H9 (cell line): ENCODE results near the gene LFNG. TPM values are rescaled to one million over a fixed set of nuclear protein-coding genes. Genes with fewer than 3 reads are reported as not detected.

Source experiments
- DNase-seq: peaks from one replicate; pipeline ENCODE4 v3.0.0-alpha.2; 2017
- H2AFZ ChIP-seq: one replicate; pipeline ENCODE4 v1.6.1; 2013; ENCODE audit warnings: mild to moderate bottlenecking, low read length, control low read depth, moderate library complexity
- H2AK5ac ChIP-seq: 2 replicates; pipeline ENCODE4 v1.6.1; 2013; ENCODE audit warnings: low read length, control low read depth, mixed read lengths; ENCODE audit not compliant: insufficient read length
- H2BK120ac ChIP-seq: one replicate; pipeline ENCODE4 v1.6.1; 2013; ENCODE audit warnings: low read depth, mild to moderate bottlenecking, low read length, control low read depth, inconsistent platforms; ENCODE audit not compliant: poor library complexity, severe bottlenecking
- H2BK12ac ChIP-seq: 2 replicates; pipeline ENCODE4 v1.6.1; 2013; ENCODE audit warnings: low read length, control low read depth, mixed read lengths, low read depth; ENCODE audit not compliant: insufficient read length
- H2BK15ac ChIP-seq: 2 replicates; pipeline ENCODE4 v1.6.1; 2013; ENCODE audit warnings: low read depth, low read length, control low read depth
- H2BK20ac ChIP-seq: one replicate; pipeline ENCODE4 v1.6.1; 2013; ENCODE audit warnings: low read depth, mild to moderate bottlenecking, low read length, control low read depth, inconsistent platforms; ENCODE audit not compliant: poor library complexity, severe bottlenecking
- H2BK5ac ChIP-seq: 2 replicates; pipeline ENCODE4 v1.6.1; 2013; ENCODE audit warnings: low read length, control low read depth, mixed read lengths; ENCODE audit not compliant: insufficient read length
- H3K14ac ChIP-seq: 2 replicates; pipeline ENCODE4 v1.6.1; 2013; ENCODE audit warnings: low read length, control low read depth; ENCODE audit not compliant: insufficient read depth
- H3K18ac ChIP-seq: 2 replicates; pipeline ENCODE4 v1.6.1; 2013; ENCODE audit warnings: low read depth, mild to moderate bottlenecking, mixed read lengths, low read length, control low read depth; ENCODE audit not compliant: insufficient read length
- H3K23ac ChIP-seq: 2 replicates; pipeline ENCODE4 v1.6.1; 2013; ENCODE audit warnings: low read length, control low read depth, mixed read lengths, low read depth; ENCODE audit not compliant: insufficient read length
- H3K23me2 ChIP-seq: 2 replicates; pipeline ENCODE4 v1.6.1; 2013; ENCODE audit warnings: low read depth, mild to moderate bottlenecking, mixed read lengths, low read length, control low read depth; ENCODE audit not compliant: insufficient read length, poor library complexity, severe bottlenecking
- H3K27ac ChIP-seq: 2 replicates; pipeline ENCODE4 v1.5.1; 2013; ENCODE audit warnings: low read length, control low read depth, mixed read lengths, low read depth; ENCODE audit not compliant: insufficient read length
- H3K27me3 ChIP-seq: 2 replicates; pipeline ENCODE4 v1.6.1; 2013; ENCODE audit warnings: low read length, control low read depth, inconsistent platforms; ENCODE audit not compliant: insufficient read depth
- H3K4ac ChIP-seq: 2 replicates; pipeline ENCODE4 v1.6.1; 2013; ENCODE audit warnings: low read depth, mild to moderate bottlenecking, control low read depth, inconsistent platforms, low read length, moderate library complexity
- H3K4me1 ChIP-seq: 2 replicates; pipeline ENCODE4 v1.6.1; 2013; ENCODE audit warnings: low read length, control low read depth, inconsistent platforms; ENCODE audit not compliant: insufficient read depth
- H3K4me2 ChIP-seq: 2 replicates; pipeline ENCODE4 v1.6.1; 2013; ENCODE audit warnings: low read length, control low read depth, mixed read lengths; ENCODE audit not compliant: insufficient read length, insufficient read depth
- H3K56ac ChIP-seq: 2 replicates; pipeline ENCODE4 v1.6.1; 2013; ENCODE audit warnings: low read depth, mild to moderate bottlenecking, mixed read lengths, low read length, control low read depth; ENCODE audit not compliant: insufficient read length
- H3K79me1 ChIP-seq: 2 replicates; pipeline ENCODE4 v1.6.1; 2013; ENCODE audit warnings: low read depth, mild to moderate bottlenecking, moderate library complexity, low read length, control low read depth, inconsistent platforms; ENCODE audit not compliant: insufficient read depth, poor library complexity, severe bottlenecking
- H3K79me2 ChIP-seq: 2 replicates; pipeline ENCODE4 v1.6.1; 2013; ENCODE audit warnings: low read length, control low read depth, inconsistent platforms; ENCODE audit not compliant: insufficient read depth
- H3K9ac ChIP-seq: 2 replicates; pipeline ENCODE4 v1.6.1; 2013; ENCODE audit warnings: low read length, control low read depth, mixed read lengths; ENCODE audit not compliant: insufficient read length; ENCODE audit errors: extremely low read depth
- H3K9me3 ChIP-seq: one replicate; pipeline ENCODE4 v1.6.1; 2013; ENCODE audit warnings: low read depth, low read length, inconsistent platforms; ENCODE audit not compliant: control insufficient read depth
- H3T11ph ChIP-seq: one replicate; pipeline ENCODE4 v1.6.1; 2013; ENCODE audit warnings: mild to moderate bottlenecking, low read length, control low read depth, inconsistent platforms
- H4K20me1 ChIP-seq: one replicate; pipeline ENCODE4 v1.6.1; 2013; ENCODE audit not compliant: control insufficient read depth, insufficient read length, insufficient read depth
- H4K5ac ChIP-seq: 2 replicates; pipeline ENCODE4 v1.6.1; 2013; ENCODE audit warnings: low read depth, mild to moderate bottlenecking, mixed read lengths, low read length, control low read depth; ENCODE audit not compliant: insufficient read length
- H4K8ac ChIP-seq: replicated peaks from 2 replicates; pipeline ENCODE4 v1.6.1; 2013; ENCODE audit warnings: low read length, control low read depth, mixed read lengths, low read depth; ENCODE audit not compliant: insufficient read length
- H4K91ac ChIP-seq: 2 replicates; pipeline ENCODE4 v1.6.1; 2013; ENCODE audit warnings: low read depth, mild to moderate bottlenecking, moderate library complexity, mixed read lengths, low read length, control low read depth; ENCODE audit not compliant: insufficient read length
- H3K27ac Mint-ChIP-seq, 3 experiments: 2 replicates in 2 of 3; 3 replicates in 1 of 3; pipeline ENCODE4 v1.8.0; 2020 to 2021; ENCODE audit warnings: mixed read lengths in 3 of 3, mild to moderate bottlenecking in 1 of 3, moderate library complexity in 1 of 3
- H3K27me3 Mint-ChIP-seq: 2 replicates; pipeline ENCODE4 v1.8.0; 2021; ENCODE audit warnings: low read depth, mild to moderate bottlenecking, moderate library complexity, mixed read lengths
- H3K36me3 Mint-ChIP-seq, 3 experiments: 2 replicates in 2 of 3; 3 replicates in 1 of 3; pipeline ENCODE4 v1.8.0; 2020 to 2021; ENCODE audit warnings: low read depth in 3 of 3, mixed read lengths in 3 of 3; ENCODE audit not compliant: insufficient read depth in 1 of 3
- H3K4me1 Mint-ChIP-seq, 2 experiments: 2 replicates each; pipeline ENCODE4 v1.8.0; 2020; ENCODE audit warnings: mixed read lengths in 2 of 2
- H3K4me3 Mint-ChIP-seq, 2 experiments: 2 replicates in 1 of 2; 3 replicates in 1 of 2; pipeline ENCODE4 v1.8.0; 2020 to 2021; ENCODE audit warnings: mild to moderate bottlenecking in 2 of 2, mixed read lengths in 2 of 2, moderate library complexity in 1 of 2
- H3K9me3 Mint-ChIP-seq, 2 experiments: 2 replicates in 1 of 2; 3 replicates in 1 of 2; pipeline ENCODE4 v1.8.0; 2020; ENCODE audit warnings: mild to moderate bottlenecking in 2 of 2, mixed read lengths in 2 of 2, moderate library complexity in 1 of 2
- WGBS: extraction: QIAGEN DNeasy Blood & Tissue Kit; methylation state at CpG from one replicate; pipeline ENCODE4 v1.1.7; 2013; ENCODE audit warnings: missing lambda C conversion rate, low lambda C conversion rate, mixed read lengths; ENCODE audit not compliant: insufficient read length; ENCODE audit errors: extremely low coverage; 5-methylcytosine and 5-hydroxymethylcytosine counted together
- total RNA-seq: library from RNA; stranded (reverse); gene quantifications from 2 replicates; pipeline ENCODE4 v1.2.1, GENCODE V29; 2021
- TF ChIP-seq, protein P1 (sequence below): fragments of 200-600 bp; sonication (generic); conservative IDR thresholded peaks from 3 replicates; pipeline ENCODE4 v1.8.0; 2021; ENCODE audit warnings: antibody characterized with exemption, mild to moderate bottlenecking

LFNG gene
- total RNA-seq, 1 experiment from 2014 or later: 52.9 TPM

DNA sequence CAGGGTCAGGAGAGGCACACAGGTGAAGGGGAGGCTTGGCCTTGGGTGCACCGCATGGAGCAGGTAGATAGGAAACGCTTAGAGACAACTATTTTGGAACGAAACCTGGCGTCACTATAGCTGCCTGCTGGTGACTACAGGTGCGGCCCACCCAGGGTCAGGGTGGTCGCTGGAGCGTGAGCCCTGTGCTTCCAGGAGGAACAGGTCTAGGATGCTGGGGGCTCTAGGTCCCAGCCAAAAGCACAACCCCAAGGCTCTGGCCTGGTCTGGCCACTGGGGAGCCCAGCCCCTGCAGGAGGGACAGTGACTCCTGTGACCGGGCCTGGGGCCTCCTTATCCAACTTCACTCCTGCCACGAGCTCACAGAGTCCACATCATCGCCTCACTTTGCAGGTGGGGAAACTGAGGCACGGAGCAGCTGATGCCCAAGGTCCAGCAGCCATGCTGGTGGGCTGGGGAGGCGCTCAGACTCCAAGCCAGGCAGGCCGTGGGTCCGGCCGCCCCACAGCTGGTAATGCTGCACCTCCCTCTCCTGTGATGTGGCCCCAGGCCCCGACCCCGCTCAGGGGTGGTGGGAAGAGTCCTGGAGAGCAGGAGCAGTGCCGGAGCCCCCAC, 9.0 kb downstream of the LFNG start:
- H2BK12ac ChIP-seq: no peak overlapping the region
- no peak overlapping the region for H3K4ac ChIP-seq
- no peak overlapping the region for H2BK5ac ChIP-seq
- no peak overlapping the region for H2BK15ac ChIP-seq
- H2AK5ac ChIP-seq: no peak overlapping the region
- no peak overlapping the region for H4K5ac ChIP-seq
- no peaks in the 10 kb centered on the region for H3K23me2 ChIP-seq
- peaks cover 0 to 28% (median 28%) of the 10 kb centered on the region in 3 experiments; a peak in 6 of 7 replicates for H3K36me3 Mint-ChIP-seq
- no peaks in the 10 kb centered on the region for H3K27me3 Mint-ChIP-seq
- no peak overlapping the region for H4K8ac ChIP-seq
- H3K23ac ChIP-seq: no peak overlapping the region
- no peak for DNase-seq
- WGBS: no CpG with 5 or more reads among the region's 18 CpGs
- no peak overlapping the region for H4K91ac ChIP-seq
- no peak overlapping the region for H2BK20ac ChIP-seq
- H3K9ac ChIP-seq: no peak overlapping the region
- H3K56ac ChIP-seq: no peak overlapping the region
- H3K18ac ChIP-seq: no peak overlapping the region
- TF ChIP-seq, protein P1, sequence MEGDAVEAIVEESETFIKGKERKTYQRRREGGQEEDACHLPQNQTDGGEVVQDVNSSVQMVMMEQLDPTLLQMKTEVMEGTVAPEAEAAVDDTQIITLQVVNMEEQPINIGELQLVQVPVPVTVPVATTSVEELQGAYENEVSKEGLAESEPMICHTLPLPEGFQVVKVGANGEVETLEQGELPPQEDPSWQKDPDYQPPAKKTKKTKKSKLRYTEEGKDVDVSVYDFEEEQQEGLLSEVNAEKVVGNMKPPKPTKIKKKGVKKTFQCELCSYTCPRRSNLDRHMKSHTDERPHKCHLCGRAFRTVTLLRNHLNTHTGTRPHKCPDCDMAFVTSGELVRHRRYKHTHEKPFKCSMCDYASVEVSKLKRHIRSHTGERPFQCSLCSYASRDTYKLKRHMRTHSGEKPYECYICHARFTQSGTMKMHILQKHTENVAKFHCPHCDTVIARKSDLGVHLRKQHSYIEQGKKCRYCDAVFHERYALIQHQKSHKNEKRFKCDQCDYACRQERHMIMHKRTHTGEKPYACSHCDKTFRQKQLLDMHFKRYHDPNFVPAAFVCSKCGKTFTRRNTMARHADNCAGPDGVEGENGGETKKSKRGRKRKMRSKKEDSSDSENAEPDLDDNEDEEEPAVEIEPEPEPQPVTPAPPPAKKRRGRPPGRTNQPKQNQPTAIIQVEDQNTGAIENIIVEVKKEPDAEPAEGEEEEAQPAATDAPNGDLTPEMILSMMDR: no peak
- peak overlapping the region in 2 of 3 experiments; percentile 93 to 95; a peak in 4 of 7 replicates for H3K27ac Mint-ChIP-seq
- H3K4me2 ChIP-seq: no peak overlapping the region
- H3K9me3 ChIP-seq: no peaks in the 10 kb centered on the region
- H3K14ac ChIP-seq: no peak overlapping the region
- no peaks in the 10 kb centered on the region for H4K20me1 ChIP-seq
- peaks cover 25 to 34% of the 10 kb centered on the region in 2 experiments for H3K4me1 Mint-ChIP-seq
- H3K4me3 Mint-ChIP-seq: peak overlapping the region in 1 of 2 experiments; percentile 16; a peak in 1 of 5 replicates
- H3K79me1 ChIP-seq: no peaks in the 10 kb centered on the region
- peaks cover under 1 to 2% of the 10 kb centered on the region in 2 experiments; a peak in 1 of 5 replicates for H3K9me3 Mint-ChIP-seq
- no peaks in the 10 kb centered on the region for H3K27me3 ChIP-seq
- H3K79me2 ChIP-seq: no peaks in the 10 kb centered on the region
- no peak overlapping the region for H2AFZ ChIP-seq
- no peak overlapping the region for H3T11ph ChIP-seq
- no peak overlapping the region for H2BK120ac ChIP-seq
- no peak overlapping the region for H3K27ac ChIP-seq
- no peaks in the 10 kb centered on the region; the same call in 1 of the 2 replicates for H3K4me1 ChIP-seq
